GM21390 (cell line): ENCODE measurements around the gene DPY19L2.
A peak's percentile ranks its signal among the peaks of the same experiment; 100 is the strongest.
"Not testable (repeated sequence)": the region's sequence is repeated elsewhere in the genome, so short reads cannot be mapped to it uniquely, and the experiment has no call there.

Source experiments
- ATAC-seq: cut with Tn5 transposase; IDR thresholded peaks from one replicate; pipeline ENCODE4 v1.9.1; 2021; ENCODE audit not compliant: unreplicated experiment

DPY19L2 gene

DNA sequence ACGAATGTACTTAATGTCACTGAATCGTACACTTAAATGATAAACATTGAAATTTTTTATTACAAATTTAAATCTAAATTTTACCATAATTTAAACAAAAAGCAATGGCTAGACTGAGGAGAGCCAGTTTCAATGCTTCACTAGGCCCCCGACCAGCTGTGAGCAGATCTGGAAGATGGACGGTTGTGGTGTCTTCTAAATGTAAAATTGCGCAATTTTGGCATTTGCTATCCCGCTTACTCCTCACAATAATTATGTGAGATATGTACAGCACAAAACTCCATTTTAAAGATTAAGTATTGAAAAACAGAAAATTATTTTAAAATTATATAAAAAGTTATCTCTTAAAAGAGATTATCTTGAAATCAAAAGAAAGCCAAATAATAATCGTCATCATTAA lies 5.3 kb downstream of the DPY19L2 start:
- not testable (repeated sequence) for ATAC-seq

GRCh38 chr12:63658501-63658900 lies 9.8 kb downstream of the DPY19L2 start:
- not testable (repeated sequence) for ATAC-seq

- ATAC-seq: not testable (repeated sequence)
These were observed 11.9 kb downstream of the DPY19L2 start for GRCh38 chr12:63656407-63656806.

GRCh38 chr12:63655543-63656257 lies 12.6 kb downstream of the DPY19L2 start:
- not testable (repeated sequence) for ATAC-seq

DNA sequence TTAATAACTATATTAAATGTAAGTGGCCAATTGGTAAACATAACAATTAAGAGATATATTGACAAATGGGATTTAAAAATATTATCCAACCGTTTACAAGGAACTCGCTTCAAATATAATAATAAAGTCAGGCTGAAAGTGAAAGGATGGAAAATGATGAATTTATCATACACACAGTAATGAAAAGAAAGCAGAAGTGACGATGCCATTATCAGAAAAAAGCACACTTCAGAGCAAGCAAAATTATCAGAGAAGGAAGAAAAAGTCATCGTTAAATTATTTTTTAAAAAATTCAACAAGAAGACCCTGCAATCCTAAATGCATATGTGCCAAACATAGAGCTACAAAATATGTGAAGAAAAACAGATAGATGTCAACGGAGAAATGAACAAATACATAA lies 13.8 kb downstream of the DPY19L2 start:
- not testable (repeated sequence) for ATAC-seq

DNA sequence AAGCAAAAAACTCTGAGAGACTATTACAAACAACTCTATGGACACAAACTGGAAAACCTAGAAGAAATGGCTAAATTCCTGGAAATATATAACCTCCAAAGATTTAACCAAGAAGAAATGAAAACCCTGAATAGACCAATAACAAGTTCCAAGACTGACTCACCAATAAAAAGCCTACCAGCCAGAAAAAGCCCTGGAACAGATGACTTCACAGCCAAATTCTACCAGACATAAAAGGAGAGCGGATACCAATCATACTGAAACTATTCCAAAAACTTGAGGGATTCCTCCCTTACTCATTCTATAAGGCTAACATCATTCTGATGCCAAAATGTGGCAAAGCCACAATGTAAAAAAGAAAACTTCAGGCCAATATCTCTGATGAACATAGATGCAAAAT lies 18.8 kb downstream of the DPY19L2 start:
- not testable (repeated sequence) for ATAC-seq

GRCh38 chr12:63643381-63644140 lies 24.7 kb downstream of the DPY19L2 start:
- ATAC-seq: not testable (repeated sequence)

DNA sequence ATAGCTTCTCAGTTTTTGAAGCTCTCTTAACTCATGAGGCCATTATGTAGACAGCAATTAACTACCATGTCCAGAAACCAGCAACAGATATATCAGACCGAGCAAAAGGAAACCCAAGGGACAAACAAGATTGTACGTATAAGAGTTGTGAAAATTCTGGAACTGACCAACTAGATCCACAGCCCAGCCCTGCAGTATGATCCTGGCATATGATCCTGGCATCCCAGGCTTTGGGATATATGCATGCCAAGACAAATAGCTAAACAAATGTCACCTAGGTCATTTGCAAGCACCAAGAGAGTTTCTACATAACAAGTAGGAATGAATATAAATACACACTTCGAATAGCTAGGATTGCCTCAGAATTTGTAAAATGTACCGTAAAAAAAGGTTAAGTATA lies 44.0 kb downstream of the DPY19L2 start:
- not testable (repeated sequence) for ATAC-seq

DNA sequence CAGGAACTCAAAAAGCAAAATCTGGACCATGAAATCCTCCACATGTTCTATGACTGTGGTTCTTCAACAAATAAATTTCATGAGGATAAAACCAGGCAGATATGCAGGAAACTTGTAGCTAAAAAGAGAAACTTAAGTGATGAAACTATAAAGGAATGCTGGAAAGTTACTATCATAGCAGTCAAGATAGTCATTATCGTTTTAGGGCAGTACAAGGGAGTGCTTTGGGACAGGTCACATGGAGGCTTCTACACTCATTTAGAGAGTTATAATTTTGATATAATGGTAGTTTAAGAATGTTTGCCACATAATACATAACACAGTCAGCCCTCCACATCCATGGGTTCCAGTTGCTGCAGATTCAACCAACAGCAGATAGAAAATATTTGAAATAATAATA lies 52.7 kb downstream of the DPY19L2 start:
- not testable (repeated sequence) for ATAC-seq

GRCh38 chr12:63611285-63611684 lies 57.0 kb downstream of the DPY19L2 start:
- peak; percentile 48 for ATAC-seq

GRCh38 chr12:63609281-63609680 lies 59.0 kb downstream of the DPY19L2 start:
- ATAC-seq: not testable (repeated sequence)

- ATAC-seq: not testable (repeated sequence)
These were observed 63.3 kb downstream of the DPY19L2 start for GRCh38 chr12:63604985-63605384.

DNA sequence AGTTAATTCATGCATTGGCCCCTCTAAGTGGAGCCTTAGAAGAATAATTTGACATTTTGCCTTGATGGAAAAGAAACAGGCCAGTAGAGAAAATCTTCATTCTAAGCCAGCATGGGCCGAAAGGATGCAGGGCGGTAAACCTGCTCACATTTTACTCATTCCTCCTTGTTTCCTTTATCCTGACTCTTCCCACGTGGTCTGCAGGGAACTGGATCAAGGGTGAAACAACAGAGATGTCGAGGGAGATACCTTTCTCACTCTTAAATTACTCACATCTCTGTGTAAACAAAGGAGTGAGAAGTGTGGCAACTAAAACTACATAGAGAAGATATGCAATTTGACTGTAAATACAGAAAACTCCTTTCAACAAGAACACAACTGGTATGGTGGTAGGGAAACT lies 73.5 kb downstream of the DPY19L2 start:
- not testable (repeated sequence) for ATAC-seq

DNA sequence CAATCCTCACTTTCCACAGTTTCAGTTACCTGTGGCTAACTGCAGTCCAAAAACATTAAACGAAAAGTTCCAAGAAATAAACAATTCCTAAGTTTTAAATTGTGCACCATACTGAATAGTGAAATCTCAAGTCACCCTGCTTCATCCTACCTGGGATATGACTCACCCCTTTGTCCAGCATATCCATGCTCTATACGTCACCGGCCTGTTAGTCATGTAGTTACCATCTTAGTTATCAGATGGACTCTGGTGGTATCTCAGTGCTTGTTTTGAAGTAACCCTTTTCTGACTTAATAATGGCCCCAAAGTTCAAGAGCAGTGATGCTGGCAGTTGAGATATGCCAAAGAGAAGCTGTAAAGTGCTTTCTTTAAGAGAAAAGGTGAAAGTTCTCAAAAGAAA lies 83.9 kb downstream of the DPY19L2 start:
- ATAC-seq: not testable (repeated sequence)

GRCh38 chr12:63583289-63583688 lies 85.0 kb downstream of the DPY19L2 start:
- not testable (repeated sequence) for ATAC-seq

DNA sequence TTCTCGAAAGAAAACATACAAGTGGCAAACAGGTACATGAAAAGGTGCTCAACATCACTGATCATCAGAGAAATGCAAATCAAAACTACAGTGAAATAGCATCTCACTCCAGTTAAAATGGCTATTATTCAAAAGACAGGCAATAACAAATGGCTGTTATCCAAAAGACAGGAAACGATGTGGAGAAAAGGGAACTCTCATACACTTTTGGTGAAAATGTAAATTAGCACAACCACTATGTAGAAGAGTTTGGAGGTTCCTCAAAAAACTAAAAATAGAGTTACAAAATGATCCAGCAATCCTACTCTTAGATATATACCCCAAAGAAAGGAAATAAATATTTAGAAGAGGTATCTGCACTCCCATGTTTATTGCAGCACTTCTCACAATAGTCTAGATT lies 90.7 kb downstream of the DPY19L2 start:
- not testable (repeated sequence) for ATAC-seq

- not testable (repeated sequence) for ATAC-seq
These were observed 96.3 kb downstream of the DPY19L2 start for GRCh38 chr12:63572038-63572437.

GRCh38 chr12:63558445-63558844 lies 109.8 kb downstream of the DPY19L2 start:
- not testable (repeated sequence) for ATAC-seq

GRCh38 chr12:63551397-63551796 lies 116.9 kb downstream of the DPY19L2 start:
- ATAC-seq: not testable (repeated sequence)

- not testable (repeated sequence) for ATAC-seq
These were observed 119.3 kb downstream of the DPY19L2 start for GRCh38 chr12:63549034-63549433.

- not testable (repeated sequence) for ATAC-seq
These were observed 122.9 kb downstream of the DPY19L2 start for GRCh38 chr12:63545298-63545916.

- not testable (repeated sequence) for ATAC-seq
These were observed 129.6 kb downstream of the DPY19L2 start for GRCh38 chr12:63538656-63539055.
